ENCODE results near the gene IGFN1. TPM values are rescaled to one million over a fixed set of nuclear protein-coding genes. Genes with fewer than 3 reads are reported as not detected.
A peak's percentile ranks its signal among the peaks of the same experiment; 100 is the strongest.

Gene IGFN1
- total and polyA plus RNA-seq, 10 donors, result 0.02 to 0.03 (median 0.02) TPM; not detected in 7

DNA sequence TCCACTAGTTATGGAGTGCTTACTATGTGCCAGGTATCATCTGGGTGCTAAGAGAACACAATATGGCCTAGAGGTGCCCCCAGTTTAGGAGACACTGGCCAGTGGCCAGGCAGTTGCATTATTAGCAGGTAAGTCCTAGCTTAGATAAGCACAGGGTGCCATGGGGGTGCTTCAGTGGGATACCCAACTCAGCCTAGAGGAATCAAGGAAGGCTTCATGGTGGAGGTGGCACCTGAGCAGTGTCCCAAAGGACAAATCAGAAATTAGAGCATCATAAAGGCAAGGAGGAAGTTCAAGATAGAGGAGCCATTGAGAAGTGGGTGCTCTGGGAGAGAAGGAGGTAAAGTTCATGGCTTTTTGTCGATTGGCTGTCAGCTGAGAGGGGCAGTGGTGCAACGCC is 60.8 kb downstream of the IGFN1 start:
- no peak overlapping the region for H3K27ac ChIP-seq
- TF ChIP-seq CTCF (IDR thresholded peaks at IDR 0.05 in 8 of 11, conservative IDR thresholded peaks at IDR 0.05 in 3 of 11) (no peak), POLR2A (IDR thresholded peaks at IDR 0.05) (no peak), POLR2AphosphoS5 (IDR thresholded peaks at IDR 0.05) (no peak)
- H3K4me3 ChIP-seq, result no peak overlapping the region
- DNase-seq, result no peak
- H3K9me3 ChIP-seq, result no peaks in the 10 kb centered on the region
- WGBS, 5 donors, result 72 to 92% (median 75%) methylated on average over 2 of the region's 2 CpGs
- H3K36me3 ChIP-seq, result no peaks in the 10 kb centered on the region
- H3K4me1 ChIP-seq, result peaks cover 0 to 6% (median 0%) of the 10 kb centered on the region in 6 donors
- peaks cover 0 to 21% (median 0%) of the 10 kb centered on the region in 7 donors for H3K27me3 ChIP-seq (replicated peaks in 1 of 7)
- intact Hi-C loops (cut with DNase I; ENCODE audit: low total_unique reads), result no loop called here

- no peak for DNase-seq
- WGBS, 5 donors, result 63 to 74% (median 66%) methylated on average over 7 to 11 of the region's 11 CpGs
These were observed 61.3 kb downstream of the IGFN1 start for GRCh38 chr1:201251851-201252430.

GRCh38 chr1:201252944-201253371 is 62.3 kb downstream of the IGFN1 start:
- intact Hi-C loops (cut with DNase I; ENCODE audit: low total_unique reads), result no loop called here
- DNase-seq, result no peak
- Histone ChIP-seq H3K36me3 (no peaks in the 10 kb centered on the region), H3K27ac (no peak overlapping the region), H3K27me3 (replicated peaks in 1 of 7) (peaks cover 0 to 21% (median 0%) of the 10 kb centered on the region in 7 donors), H3K4me1 (peaks cover 0 to 6% (median 0%) of the 10 kb centered on the region in 6 donors), H3K4me3 (no peak overlapping the region), H3K9me3 (no peaks in the 10 kb centered on the region)
- TF ChIP-seq POLR2A (IDR thresholded peaks at IDR 0.05) (no peak), POLR2AphosphoS5 (IDR thresholded peaks at IDR 0.05) (no peak), CTCF (IDR thresholded peaks at IDR 0.05 in 8 of 11, conservative IDR thresholded peaks at IDR 0.05 in 3 of 11) (no peak)
- 73 to 100% (median 82%) methylated on average over 3 to 6 of the region's 6 CpGs for WGBS, 5 donors

More at GRCh38 chr1:201251851-201252430, 61.3 kb downstream of the IGFN1 start:
- Histone ChIP-seq H3K4me1 (peaks cover 0 to 6% (median 0%) of the 10 kb centered on the region in 6 donors), H3K27me3 (replicated peaks in 1 of 7) (peaks cover 0 to 21% (median 0%) of the 10 kb centered on the region in 7 donors), H3K4me3 (no peak overlapping the region), H3K36me3 (no peaks in the 10 kb centered on the region), H3K27ac (no peak overlapping the region), H3K9me3 (no peaks in the 10 kb centered on the region)
- intact Hi-C loops (cut with DNase I; ENCODE audit: low total_unique reads), result no loop called here
- no peak for TF ChIP-seq CTCF (IDR thresholded peaks at IDR 0.05 in 8 of 11, conservative IDR thresholded peaks at IDR 0.05 in 3 of 11)

GRCh38 chr1:201253411-201253810 is 62.8 kb downstream of the IGFN1 start:
- no peak for TF ChIP-seq POLR2AphosphoS5 (IDR thresholded peaks at IDR 0.05)
- TF ChIP-seq CTCF (IDR thresholded peaks at IDR 0.05 in 8 of 11, conservative IDR thresholded peaks at IDR 0.05 in 3 of 11), result no peak
- TF ChIP-seq POLR2A (IDR thresholded peaks at IDR 0.05), result no peak
- intact Hi-C loops (cut with DNase I; ENCODE audit: low total_unique reads), result no loop called here
- peak; percentile 35 for DNase-seq
- 71 to 95% (median 88%) methylated on average over 10 of the region's 10 CpGs for WGBS, 5 donors
- H3K27me3 ChIP-seq (replicated peaks in 1 of 7), result peaks cover 0 to 21% (median 0%) of the 10 kb centered on the region in 7 donors
- no peak overlapping the region for H3K4me3 ChIP-seq
- no peaks in the 10 kb centered on the region for H3K36me3 ChIP-seq
- peaks cover 0 to 6% (median 0%) of the 10 kb centered on the region in 6 donors for H3K4me1 ChIP-seq
- H3K27ac ChIP-seq, result no peak overlapping the region
- no peaks in the 10 kb centered on the region for H3K9me3 ChIP-seq
